PC-3 (cell line): ENCODE measurements around the gene ZNF8. TPM values are rescaled to one million over a fixed set of nuclear protein-coding genes. Genes with fewer than 3 reads are reported as not detected.

ENCODE experiments used
- microRNA-seq: library from miRNA; unstranded; fragments of <30 nt; microRNA quantifications from one replicate; pipeline ENCODE4 v1.1.0, GENCODE V29; 2020; ENCODE audit not compliant: unreplicated experiment
- total RNA-seq: library from RNA; depleted of rRNA; stranded (reverse); fragments of >200 nt; gene quantifications from 2 replicates; pipeline ENCODE4 v1.2.3, GENCODE V29; 2014; rRNA removed

Gene ZNF8
- total RNA-seq, 1 experiment from 2014 or later, result 7.3 TPM

Small RNAs within 50 kb of the gene (microRNA-seq; reads per million reads assigned to microRNA genes)
- gene MIR6806, result not detected

Other genes starting within 250 kb of the ZNF8 start
- gene ZSCAN1, start 244.9 kb upstream of the ZNF8 start, total RNA-seq, result not detected in 2 replicates
- not detected in 2 replicates for gene ZNF135, start 219.7 kb upstream of the ZNF8 start, total RNA-seq
- 0.66 and 1.7 TPM in 2 replicates for gene ZSCAN18, start 180.7 kb upstream of the ZNF8 start, total RNA-seq
- gene ZNF329, start 128.2 kb upstream of the ZNF8 start, total RNA-seq, result 8.2 and 10.5 TPM in 2 replicates
- 15.4 and 16.1 TPM in 2 replicates for gene ZNF274, start 95.9 kb upstream of the ZNF8 start, total RNA-seq
- gene ZNF544, start 50.0 kb upstream of the ZNF8 start, total RNA-seq, result 73.7 and 115 TPM in 2 replicates
- gene ERVK3-1, start 26.4 kb downstream of the ZNF8 start, total RNA-seq, result 104 and 116 TPM in 2 replicates
- gene ZSCAN22, start 48.0 kb downstream of the ZNF8 start, total RNA-seq, result 4.0 and 4.3 TPM in 2 replicates
- gene A1BG, start 74.5 kb downstream of the ZNF8 start, total RNA-seq, result 0.92 and 1.9 TPM in 2 replicates
- gene ZNF497, start 83.8 kb downstream of the ZNF8 start, total RNA-seq, result 2.2 and 4.0 TPM in 2 replicates
- gene ZNF837, start 102.1 kb downstream of the ZNF8 start, total RNA-seq, result 9.5 and 12.6 TPM in 2 replicates
- 3,515 and 3,776 TPM in 2 replicates for gene RPS5, start 108.3 kb downstream of the ZNF8 start, total RNA-seq
- gene RNF225, start 116.7 kb downstream of the ZNF8 start, total RNA-seq, result 2.2 TPM in 1 of 2 replicates, not detected in the other
- 49.2 and 73.8 TPM in 2 replicates for gene ZNF584, start 129.7 kb downstream of the ZNF8 start, total RNA-seq
- not detected in 2 replicates for gene ZNF132, start 161.2 kb downstream of the ZNF8 start, total RNA-seq
- 11.2 and 12.8 TPM in 2 replicates for gene ZNF324B, start 172.7 kb downstream of the ZNF8 start, total RNA-seq
- 14.8 and 15.9 TPM in 2 replicates for gene ZNF324, start 188.1 kb downstream of the ZNF8 start, total RNA-seq
- gene ZNF446, start 197.4 kb downstream of the ZNF8 start, total RNA-seq, result 8.9 and 13.4 TPM in 2 replicates
- 56.2 and 56.8 TPM in 2 replicates for gene SLC27A5, start 233.0 kb downstream of the ZNF8 start, total RNA-seq
- 14.0 and 19.1 TPM in 2 replicates for gene ZBTB45, start 240.9 kb downstream of the ZNF8 start, total RNA-seq